ENCODE measurements around the gene ATP13A3. TPM values are rescaled to one million over a fixed set of nuclear protein-coding genes. Genes with fewer than 3 reads are reported as not detected.

Gene ATP13A3
- total and polyA plus RNA-seq, 9 of the 15 experiments (the other 6 are each of a cell fraction or from before 2014, with no cell fraction given) = 16.6 to 135 (median 86.6) TPM

- in situ Hi-C loops (cut with MboI) (no loop called here), intact Hi-C loops (cut with micrococcal nuclease) (no loop called here)
- H3K36me3 ChIP-seq (ENCODE audit: control insufficient read depth, insufficient read depth, low read length) = no peaks in the 10 kb centered on the region
- no peak overlapping the region for H3K4me2 ChIP-seq (ENCODE audit: insufficient read depth, low read length)
- H3K27me3 ChIP-seq (ENCODE audit: control insufficient read depth in 2 of 2, insufficient read depth in 2 of 2, low read length in 2 of 2) = peaks cover 57 to 85% of the 10 kb centered on the region in 2 experiments
- H3K9me1 ChIP-seq (ENCODE audit: control insufficient read depth, insufficient read depth, low read length) = no peaks in the 10 kb centered on the region
- ChIA-PET POLR2A (interaction anchor here (0.6 to 1.3 kb wide), 4 partner anchors 8 to 240 kb away, joined by 3 read pairs; no protein-coding TSS in a partner anchor), CTCF (ENCODE audit: low intra/inter-chr PET ratio) (no interaction called here)
- no TSS peak for BruUV-seq (replicated peaks)
- no peak overlapping the region for H3K9ac ChIP-seq (ENCODE audit: insufficient read depth in 1 of 2, low read depth in 2 of 2, low read length in 2 of 2)
- TF ChIP-seq ZNF395 (CRISPR knock-in tag; IDR thresholded peaks at IDR 0.05) = no peak
- TF ChIP-seq PHTF2 (CRISPR knock-in tag; IDR thresholded peaks at IDR 0.05) = no peak
- no peak for TF ChIP-seq MYBL2 (IDR thresholded peaks at IDR 0.05; ENCODE audit: low read depth)
- no peak for TF ChIP-seq MYBL2 (CRISPR knock-in tag; IDR thresholded peaks at IDR 0.05; ENCODE audit: borderline replicate concordance)
- no peak for TF ChIP-seq ZNF57 (CRISPR knock-in tag; IDR thresholded peaks at IDR 0.05)
- no peak overlapping the region for H3K27ac ChIP-seq (ENCODE audit: extremely low read depth, low read depth, low read length)
- H2AFZ ChIP-seq (ENCODE audit: low read depth, low read length) = no peak overlapping the region
- DNase-seq (ENCODE audit: extremely low read depth in 1 of 4, low spot score in 3 of 4) = no peak
- no peaks in the 10 kb centered on the region for H3K79me2 ChIP-seq (ENCODE audit: control insufficient read depth, insufficient read depth, low read length)
- H3K9me3 ChIP-seq (replicated peaks; ENCODE audit: control insufficient read depth, insufficient read depth, low read depth, low read length) = no peaks in the 10 kb centered on the region
- 2% methylated on average over 14 of the region's 14 CpGs for WGBS (ENCODE audit: insufficient coverage, low coverage, missing lambda C conversion rate)
- no peak for ATAC-seq
- no peak for FAIRE-seq
- H4K20me1 ChIP-seq (replicated peaks; ENCODE audit: control insufficient read depth, insufficient read depth, low read length) = no peaks in the 10 kb centered on the region; the same call in 1 of the 2 replicates
- peaks cover 0 to 5% of the 10 kb centered on the region in 2 experiments; a peak in 2 of 5 replicates for H3K4me1 ChIP-seq (replicated peaks in 1 of 2; ENCODE audit: control insufficient read depth in 2 of 2, insufficient read depth in 2 of 2, low read length in 2 of 2)
- no peak overlapping the region for H3K4me3 ChIP-seq
Measured at GRCh38 chr3:194383276-194383940, 103.4 kb downstream of the ATP13A3 start.
